ENCODE results near the gene FAM163B. TPM values are rescaled to one million over a fixed set of nuclear protein-coding genes. Genes with fewer than 3 reads are reported as not detected.

FAM163B gene
- total RNA-seq, 2 experiments from 2014 or later = not detected

DNA sequence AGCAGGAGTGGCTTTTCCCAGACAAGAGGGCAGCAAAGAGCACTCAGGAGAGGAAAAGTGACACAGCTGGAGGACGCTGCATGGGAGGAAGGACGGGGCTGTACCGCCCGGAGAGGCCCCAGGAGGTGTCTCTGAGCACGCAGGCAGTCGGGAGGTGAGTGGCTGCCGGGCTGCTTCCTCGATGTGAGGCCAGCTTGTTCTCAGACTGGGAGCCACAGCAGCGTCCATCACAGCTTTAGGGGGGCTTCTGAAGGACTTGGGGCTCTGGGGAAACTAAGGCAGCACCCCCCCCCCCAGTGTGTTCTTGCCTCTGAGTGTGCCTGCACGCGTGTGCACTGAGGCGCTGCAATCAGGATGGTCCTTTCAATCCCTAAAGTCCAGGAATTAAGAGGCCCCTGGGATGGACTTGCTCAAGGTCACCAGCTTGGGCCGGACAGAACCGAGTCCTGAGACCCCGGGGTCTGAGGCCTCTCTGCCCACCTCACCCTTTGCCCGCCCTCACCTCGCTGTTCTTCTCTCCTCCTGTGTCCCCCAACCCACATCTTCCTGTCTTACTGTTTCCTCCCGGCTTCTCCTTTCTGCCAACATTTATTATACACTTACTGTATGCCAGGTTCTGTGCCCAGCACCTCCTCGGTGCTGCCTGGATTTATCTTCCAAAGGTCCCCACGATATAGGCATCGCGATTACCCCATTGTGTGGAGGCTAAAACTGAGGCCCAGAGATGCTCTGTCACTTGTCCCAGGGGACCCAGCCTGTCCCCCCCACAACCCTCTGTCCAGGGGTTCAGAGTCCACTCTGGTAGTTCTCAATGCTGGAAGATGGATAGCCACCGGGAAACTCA lies 32.9 kb downstream of the FAM163B start:
- ATAC-seq (no peak), DNase-seq (no peak)
- CTCF ChIA-PET = interaction anchor here (1.0 kb wide), 1 partner anchor 13 kb away, joined by 4 read pairs; no protein-coding TSS in a partner anchor
- POLR2A ChIA-PET = interaction anchor here (0.7 kb wide), 1 partner anchor 56 kb away, joined by 3 read pairs; no protein-coding TSS in a partner anchor
- Mint-ChIP-seq H3K9me3 (no peaks in the 10 kb centered on the region), H3K27me3 (peaks cover 25% of the 10 kb centered on the region), H3K4me1 (ENCODE audit: low read depth) (peaks cover 6% of the 10 kb centered on the region), H3K4me3 (no peak overlapping the region), H3K27ac (no peak overlapping the region), H3K36me3 (ENCODE audit: low read depth) (no peaks in the 10 kb centered on the region)
- intact Hi-C loops (cut with micrococcal nuclease) = no loop called here
- TF ChIP-seq, protein P1, sequence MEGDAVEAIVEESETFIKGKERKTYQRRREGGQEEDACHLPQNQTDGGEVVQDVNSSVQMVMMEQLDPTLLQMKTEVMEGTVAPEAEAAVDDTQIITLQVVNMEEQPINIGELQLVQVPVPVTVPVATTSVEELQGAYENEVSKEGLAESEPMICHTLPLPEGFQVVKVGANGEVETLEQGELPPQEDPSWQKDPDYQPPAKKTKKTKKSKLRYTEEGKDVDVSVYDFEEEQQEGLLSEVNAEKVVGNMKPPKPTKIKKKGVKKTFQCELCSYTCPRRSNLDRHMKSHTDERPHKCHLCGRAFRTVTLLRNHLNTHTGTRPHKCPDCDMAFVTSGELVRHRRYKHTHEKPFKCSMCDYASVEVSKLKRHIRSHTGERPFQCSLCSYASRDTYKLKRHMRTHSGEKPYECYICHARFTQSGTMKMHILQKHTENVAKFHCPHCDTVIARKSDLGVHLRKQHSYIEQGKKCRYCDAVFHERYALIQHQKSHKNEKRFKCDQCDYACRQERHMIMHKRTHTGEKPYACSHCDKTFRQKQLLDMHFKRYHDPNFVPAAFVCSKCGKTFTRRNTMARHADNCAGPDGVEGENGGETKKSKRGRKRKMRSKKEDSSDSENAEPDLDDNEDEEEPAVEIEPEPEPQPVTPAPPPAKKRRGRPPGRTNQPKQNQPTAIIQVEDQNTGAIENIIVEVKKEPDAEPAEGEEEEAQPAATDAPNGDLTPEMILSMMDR (IDR thresholded peaks at IDR 0.05) = no peak

DNA sequence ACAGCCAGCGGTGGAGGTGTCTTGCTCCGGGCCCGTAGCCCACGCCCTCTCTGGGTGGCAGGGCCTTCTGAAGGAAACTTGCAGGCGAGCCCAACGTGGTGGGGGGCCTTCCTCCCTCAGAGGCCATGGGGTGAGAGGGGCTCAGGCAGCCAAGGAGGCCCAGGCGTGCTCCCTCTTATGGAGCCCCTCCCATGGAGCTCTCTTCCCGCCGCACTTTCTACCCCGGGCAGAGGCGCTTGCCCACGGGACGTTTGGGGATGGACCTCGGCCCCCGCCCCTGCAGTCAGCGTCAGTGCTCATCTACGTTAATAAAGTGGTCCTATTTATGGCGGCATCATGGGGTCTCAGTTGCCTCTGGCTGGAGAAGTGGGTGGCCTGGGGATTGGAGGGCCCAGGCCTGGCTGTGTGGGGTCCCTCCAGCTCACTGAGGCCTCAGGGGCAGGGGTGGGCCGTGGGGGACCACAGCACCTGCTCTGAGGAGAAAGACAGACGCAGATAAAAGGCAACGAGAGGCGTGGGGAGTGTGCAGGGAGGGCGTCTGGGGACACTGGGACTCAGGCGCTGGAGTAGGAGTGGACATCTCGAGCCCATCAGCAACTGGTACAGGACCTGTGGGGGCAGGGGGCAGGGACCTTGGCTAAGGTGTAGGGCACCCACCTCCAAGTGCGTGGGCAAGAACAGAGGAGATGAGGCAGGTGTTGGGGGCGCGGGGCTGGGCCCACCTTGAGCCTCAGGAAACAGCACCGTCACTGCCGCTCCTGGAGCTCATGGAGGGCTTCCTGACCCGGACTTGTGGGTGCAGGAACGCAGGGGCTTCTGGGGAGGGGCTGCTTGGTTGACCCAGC lies 33.8 kb downstream of the FAM163B start:
- H3K4me3 Mint-ChIP-seq = no peak overlapping the region
- peaks cover 22% of the 10 kb centered on the region for H3K27me3 Mint-ChIP-seq
- TF ChIP-seq, protein P1 (IDR thresholded peaks at IDR 0.05) = no peak
- H3K36me3 Mint-ChIP-seq (ENCODE audit: low read depth) = no peaks in the 10 kb centered on the region
- H3K4me1 Mint-ChIP-seq (ENCODE audit: low read depth) = peaks cover 6% of the 10 kb centered on the region
- H3K27ac Mint-ChIP-seq = no peak overlapping the region
- no peaks in the 10 kb centered on the region for H3K9me3 Mint-ChIP-seq
- DNase-seq (no peak), ATAC-seq (no peak)
- intact Hi-C loops (cut with micrococcal nuclease) = no loop called here
- CTCF ChIA-PET = no interaction called here
- POLR2A ChIA-PET = no interaction called here

DNA sequence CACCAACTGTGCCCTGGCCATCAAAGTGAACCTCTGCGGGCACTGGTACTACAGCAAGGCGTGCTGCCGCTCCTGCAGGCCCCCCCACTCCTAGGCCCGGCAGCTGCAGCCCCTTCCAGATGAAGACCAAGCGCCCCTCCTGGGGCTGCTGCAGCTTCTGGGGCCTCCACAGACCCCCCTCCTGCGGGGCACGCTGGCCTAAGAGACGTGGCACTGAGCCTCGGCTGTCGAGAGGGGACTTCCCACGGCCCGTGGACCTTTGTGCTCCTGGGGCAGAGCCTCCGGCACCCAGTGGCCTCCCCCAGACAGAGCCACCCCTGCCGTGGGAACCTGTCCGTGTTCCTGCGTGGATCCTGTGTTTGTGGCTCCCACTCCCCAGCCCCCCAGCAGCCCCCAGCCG lies 34.4 kb downstream of the FAM163B start:
- Mint-ChIP-seq H3K36me3 (ENCODE audit: low read depth) (no peaks in the 10 kb centered on the region), H3K27ac (no peak overlapping the region), H3K27me3 (peaks cover 21% of the 10 kb centered on the region), H3K4me1 (ENCODE audit: low read depth) (peaks cover 4% of the 10 kb centered on the region), H3K4me3 (no peak overlapping the region), H3K9me3 (no peaks in the 10 kb centered on the region)
- ChIA-PET CTCF (no interaction called here), POLR2A (no interaction called here)
- intact Hi-C loops (cut with micrococcal nuclease) = no loop called here
- ATAC-seq (no peak), DNase-seq (no peak)
- TF ChIP-seq, protein P1 (IDR thresholded peaks at IDR 0.05) = no peak

DNA sequence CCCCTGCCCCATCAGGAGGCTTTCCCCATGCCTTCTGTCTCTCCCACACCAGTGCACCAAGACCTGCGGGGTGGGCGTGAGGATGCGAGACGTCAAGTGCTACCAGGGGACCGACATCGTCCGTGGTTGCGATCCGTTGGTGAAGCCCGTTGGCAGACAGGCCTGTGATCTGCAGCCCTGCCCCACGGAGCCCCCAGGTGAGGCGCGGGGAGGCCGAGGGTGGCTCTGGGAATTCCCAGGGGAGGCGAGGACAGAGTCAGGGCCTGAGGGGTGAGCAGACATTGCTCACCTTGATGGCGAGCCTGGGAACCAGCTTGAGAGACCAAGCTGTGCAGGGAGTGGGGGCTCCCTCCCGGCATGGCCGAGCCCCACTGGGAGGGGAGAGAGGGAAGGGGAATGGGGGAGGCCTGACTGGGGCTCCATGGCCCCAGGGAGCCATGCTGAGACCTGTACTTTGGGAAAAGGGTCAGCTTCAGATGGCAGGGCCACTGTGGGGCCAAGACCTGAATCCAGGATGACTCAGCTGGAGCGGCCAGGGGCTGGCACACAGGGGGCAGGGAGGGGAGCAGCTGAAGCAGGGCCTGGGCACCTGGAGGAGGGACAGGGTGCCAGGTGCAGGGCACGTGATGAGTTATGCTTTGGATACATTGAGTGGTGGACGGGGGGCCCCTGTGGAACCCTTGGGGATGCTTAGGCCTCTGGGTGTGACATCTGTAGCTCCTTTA lies 35.2 kb downstream of the FAM163B start:
- no peak for DNase-seq
- peaks cover 4% of the 10 kb centered on the region for H3K4me1 Mint-ChIP-seq (ENCODE audit: low read depth)
- ChIA-PET CTCF (no interaction called here), POLR2A (no interaction called here)
- H3K27me3 Mint-ChIP-seq = peaks cover 13% of the 10 kb centered on the region
- no peaks in the 10 kb centered on the region for H3K9me3 Mint-ChIP-seq
- H3K36me3 Mint-ChIP-seq (ENCODE audit: low read depth) = no peaks in the 10 kb centered on the region
- H3K4me3 Mint-ChIP-seq = no peak overlapping the region
- intact Hi-C loops (cut with micrococcal nuclease) = no loop called here
- H3K27ac Mint-ChIP-seq = no peak overlapping the region
- ATAC-seq = no peak
- TF ChIP-seq, protein P1 (IDR thresholded peaks at IDR 0.05) = no peak
